DMS153 (cell line): Measurements from ENCODE around the gene IKZF3.
A peak's percentile ranks its signal among the peaks of the same experiment; 100 is the strongest.
"Not testable (repeated sequence)": the region's sequence is repeated elsewhere in the genome, so short reads cannot be mapped to it uniquely, and the experiment has no call there.

Experiments used
- DNase-seq: peaks from one replicate; lab custom pipeline; 2025; lab: John Stamatoyannopoulos, UW

IKZF3 gene

DNA sequence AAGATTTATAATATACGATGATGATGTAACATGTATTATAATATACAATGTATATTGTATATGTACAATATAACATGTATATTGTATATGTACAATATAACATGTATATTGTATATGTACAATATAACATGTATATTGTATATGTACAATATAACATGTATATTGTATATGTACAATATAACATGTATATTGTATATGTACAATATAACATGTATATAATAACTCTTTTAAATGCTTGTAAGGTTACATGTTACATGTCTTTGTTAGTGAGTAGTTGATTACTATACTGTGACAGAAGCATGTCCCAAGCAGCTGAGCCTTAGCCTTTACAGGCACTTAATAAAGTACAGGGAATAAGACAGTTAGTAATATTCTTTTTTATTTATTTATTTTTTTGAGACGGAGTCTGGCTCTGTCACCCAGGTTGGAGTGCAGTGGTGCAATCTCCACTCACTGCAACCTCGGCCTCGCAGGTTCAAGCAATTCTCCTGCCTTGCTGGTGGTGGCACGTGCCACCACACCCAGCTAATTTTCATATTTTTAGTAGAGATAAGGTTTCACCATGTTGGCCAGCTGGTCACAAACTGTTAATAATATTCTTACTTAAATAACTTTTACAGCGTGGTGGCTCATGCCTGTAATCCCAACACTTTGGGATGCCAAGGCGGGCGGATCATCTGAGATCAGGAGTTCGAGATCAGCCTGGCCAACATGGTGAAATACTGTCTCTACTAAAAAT is 8.0 kb downstream of the IKZF3 start:
- DNase-seq: not testable (repeated sequence)

- no peak for DNase-seq
These were observed 9.2 kb downstream of the IKZF3 start for GRCh38 chr17:39854909-39855308.

DNA sequence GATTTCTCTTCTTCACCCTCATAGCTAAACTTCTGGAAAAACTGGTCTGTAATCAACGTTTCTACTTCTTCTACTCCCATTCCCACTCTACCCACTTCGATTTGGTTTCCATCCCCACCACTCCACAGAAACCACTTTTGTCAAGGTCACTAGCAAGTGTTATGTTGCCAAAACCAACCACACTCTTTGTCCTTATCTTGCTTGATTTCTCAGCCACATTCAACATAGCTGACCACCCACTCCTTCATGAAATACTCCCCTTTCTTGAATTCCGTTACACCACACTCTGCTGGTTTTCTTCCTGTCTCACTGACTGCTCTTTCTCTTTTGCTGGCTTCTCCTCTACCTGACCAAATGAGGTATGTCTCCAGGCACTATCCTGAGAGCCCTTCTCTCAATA is 11.9 kb downstream of the IKZF3 start:
- no peak for DNase-seq

- not testable (repeated sequence) for DNase-seq
These were observed 13.9 kb downstream of the IKZF3 start for GRCh38 chr17:39850186-39850585.

DNA sequence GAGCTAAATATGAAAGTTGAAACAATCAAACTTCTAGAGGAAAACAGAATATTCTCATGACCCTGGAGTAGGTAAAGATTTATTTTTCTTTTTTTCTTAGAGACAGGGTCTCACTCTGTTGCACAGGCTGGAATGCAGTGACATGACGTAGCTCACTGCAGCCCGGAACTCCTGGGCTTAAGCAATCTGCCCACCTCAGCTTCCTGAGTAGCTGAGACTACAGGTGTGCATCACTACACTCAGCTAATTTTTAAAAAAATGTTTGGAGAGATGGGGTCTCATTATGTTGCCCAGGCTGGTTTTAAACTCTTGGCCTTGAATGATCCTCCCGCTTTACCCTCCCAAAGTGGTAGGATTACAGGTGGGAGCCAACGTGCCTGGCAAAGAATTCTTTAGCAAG is 15.5 kb downstream of the IKZF3 start:
- DNase-seq: no peak

DNA sequence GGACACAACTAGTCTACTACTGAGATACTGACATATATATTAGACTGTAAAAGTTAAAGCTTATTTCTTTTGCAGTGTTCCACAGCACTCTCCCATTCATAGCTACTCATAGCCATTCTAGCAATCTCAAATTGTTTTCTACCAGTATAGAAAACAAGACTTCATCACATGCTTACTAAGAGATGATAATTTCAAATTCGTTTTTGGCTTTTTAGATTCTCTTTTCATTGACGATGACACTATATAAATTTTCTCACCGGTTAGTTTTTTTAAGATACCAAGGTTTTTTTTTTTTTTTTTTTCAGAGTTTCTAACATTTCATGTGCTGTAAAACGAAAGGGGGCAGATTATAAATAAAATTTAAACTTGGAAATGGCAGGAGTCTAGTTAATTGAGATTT is 17.9 kb downstream of the IKZF3 start:
- DNase-seq: no peak

GRCh38 chr17:39845052-39845846 is 18.9 kb downstream of the IKZF3 start:
- peak; percentile 28 for DNase-seq

- DNase-seq: no peak
These were observed 22.9 kb downstream of the IKZF3 start for GRCh38 chr17:39841134-39841683.

DNA sequence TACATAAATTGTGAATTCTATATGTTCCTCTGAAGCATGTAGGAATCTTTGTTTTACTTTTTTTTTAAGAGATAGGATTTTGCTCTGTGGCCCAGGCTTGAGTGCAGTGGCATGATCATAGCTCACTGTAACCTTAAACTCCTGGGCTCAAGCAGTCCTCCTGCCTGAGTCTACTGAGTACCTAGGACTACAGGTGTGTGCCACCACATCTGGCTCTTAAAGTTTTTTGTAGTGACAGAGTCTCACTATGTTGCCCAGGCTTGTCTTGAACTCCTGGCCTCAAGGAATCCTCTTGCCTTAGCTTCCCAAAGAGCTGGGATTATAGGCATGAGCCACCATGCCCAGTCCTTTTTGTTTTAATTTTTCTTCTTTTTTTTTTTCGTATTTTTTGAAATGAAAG is 25.3 kb downstream of the IKZF3 start:
- no peak for DNase-seq

DNA sequence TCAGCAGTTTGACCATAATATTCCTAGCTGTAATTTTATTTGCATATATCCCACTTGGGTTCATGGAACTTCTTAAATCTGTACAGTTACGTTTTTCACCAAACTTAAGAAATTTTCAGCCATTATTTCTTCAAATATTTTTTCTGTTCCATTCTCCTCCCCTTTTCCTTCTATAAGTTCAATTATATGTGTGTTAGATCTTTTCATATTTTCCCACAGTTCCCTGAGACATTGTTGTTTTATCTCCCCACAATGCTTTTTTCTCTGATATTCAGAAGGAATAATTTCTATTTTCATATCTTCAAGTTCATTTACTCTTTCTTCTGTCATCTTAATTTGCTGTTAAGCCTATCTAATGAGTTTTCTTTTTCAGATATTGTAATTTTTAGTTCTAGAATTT is 26.1 kb downstream of the IKZF3 start:
- no peak for DNase-seq

- DNase-seq: no peak
These were observed 28.0 kb downstream of the IKZF3 start for GRCh38 chr17:39836117-39836516.

DNA sequence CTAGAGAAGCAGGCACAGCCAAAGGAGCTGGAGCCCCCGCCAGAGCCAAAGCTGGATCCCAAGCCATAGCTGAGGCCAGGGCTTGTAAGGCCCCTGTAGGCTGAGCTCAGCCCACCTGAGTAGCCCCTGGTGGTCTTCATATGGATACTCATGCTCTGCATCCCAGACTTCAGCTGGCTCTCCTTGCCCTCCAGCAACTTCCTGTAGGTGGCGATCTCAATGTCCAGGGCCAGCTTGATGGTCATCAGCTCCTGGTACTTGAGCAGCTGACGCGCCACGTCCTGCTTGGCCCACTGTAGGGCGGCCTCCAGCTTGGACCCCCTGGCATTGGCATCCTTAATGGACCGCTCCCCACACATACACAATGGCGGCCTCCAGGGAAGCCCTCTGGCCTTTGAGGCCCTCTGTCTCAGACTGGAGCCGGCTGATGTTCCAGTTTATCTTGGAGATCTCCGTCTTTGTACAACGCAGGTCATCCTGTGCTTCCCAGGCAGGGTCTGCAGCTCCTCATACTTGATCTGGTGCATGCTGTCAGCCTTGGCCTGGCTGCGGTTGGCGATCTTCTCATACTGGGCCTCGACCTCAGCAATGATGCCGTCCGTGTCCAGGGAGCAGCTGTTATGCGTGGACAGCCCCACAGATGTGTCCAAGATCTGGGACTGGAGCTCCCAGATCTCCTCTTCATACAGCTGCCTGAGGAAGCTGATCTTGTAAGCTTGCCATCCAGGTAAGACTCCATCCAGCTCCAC is 28.9 kb downstream of the IKZF3 start:
- no peak for DNase-seq

DNA sequence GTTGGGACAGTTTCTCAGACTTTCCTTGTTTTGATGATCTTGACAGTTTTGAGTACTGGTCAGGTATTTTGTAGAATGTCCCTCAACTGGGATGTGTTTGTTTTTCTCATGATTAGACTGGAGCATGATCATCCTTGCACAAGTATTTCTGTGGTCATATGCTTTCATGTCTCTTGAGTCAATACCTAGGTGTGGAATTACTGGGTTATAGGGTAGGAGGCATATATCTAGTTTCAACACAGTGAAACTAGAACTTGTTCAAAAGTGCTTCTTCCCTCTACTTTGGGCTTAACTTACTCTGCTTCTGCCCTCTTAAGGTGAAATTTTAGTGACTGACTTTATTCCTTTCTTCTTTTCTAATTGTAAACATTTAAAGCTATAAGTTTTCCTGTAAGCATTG is 30.1 kb downstream of the IKZF3 start:
- DNase-seq: no peak

- no peak for DNase-seq
These were observed 32.5 kb downstream of the IKZF3 start for GRCh38 chr17:39831588-39831987.

GRCh38 chr17:39828443-39828842 is 35.7 kb downstream of the IKZF3 start:
- no peak for DNase-seq

- DNase-seq: no peak
These were observed 37.8 kb downstream of the IKZF3 start for GRCh38 chr17:39826334-39826733.

DNA sequence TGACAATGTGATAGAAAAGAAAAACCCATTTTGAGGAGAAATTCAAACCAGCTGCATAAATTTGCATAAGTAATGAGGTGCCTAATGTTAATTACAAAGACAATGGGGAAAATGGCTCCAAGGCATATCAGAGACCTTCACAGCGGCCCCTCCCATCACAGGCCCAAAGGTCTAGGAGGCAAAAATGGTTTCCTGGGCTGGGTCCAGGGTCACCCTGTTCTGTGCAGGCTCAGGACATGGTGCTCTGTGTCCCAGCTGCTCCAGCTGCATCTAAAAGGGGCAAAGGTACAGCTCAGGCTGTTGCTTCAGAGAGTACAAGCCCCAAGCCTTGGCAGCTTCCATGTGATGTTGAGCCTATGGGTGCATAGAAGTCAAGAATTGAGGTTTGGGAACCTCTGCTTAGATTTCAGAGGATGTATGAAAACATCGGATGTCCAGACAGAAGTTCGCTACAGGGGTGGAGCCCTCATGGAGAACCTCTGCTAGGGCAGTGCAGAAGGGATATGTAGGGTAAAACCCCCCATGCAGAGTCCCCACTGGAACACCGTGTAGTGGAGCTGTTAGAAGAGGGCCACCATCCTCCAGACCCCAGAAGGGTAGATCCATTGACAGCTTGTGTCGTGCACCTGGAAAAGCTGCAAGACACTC is 40.6 kb downstream of the IKZF3 start:
- DNase-seq: no peak

- DNase-seq: no peak
These were observed 42.1 kb downstream of the IKZF3 start for GRCh38 chr17:39822051-39822451.

DNA sequence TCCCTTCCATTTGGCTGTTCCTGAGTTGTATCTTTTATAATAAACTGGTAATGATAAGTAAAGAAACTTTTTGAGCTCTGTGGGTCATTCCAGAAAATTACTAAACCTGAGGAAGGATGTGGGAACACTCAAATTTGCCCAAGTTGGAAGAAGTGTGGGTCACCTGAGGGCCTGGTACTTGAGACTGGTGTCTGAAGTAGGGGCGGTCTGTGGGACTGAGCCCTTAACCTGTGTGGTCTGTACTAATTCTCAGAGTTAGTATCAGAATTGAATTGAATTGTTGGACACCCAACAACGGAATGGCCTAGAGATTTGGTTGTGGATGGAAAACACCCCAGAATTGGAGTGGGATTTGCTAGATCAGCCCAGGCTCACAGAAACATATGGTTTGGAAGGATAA is 43.1 kb downstream of the IKZF3 start:
- no peak for DNase-seq

- no peak for DNase-seq
These were observed 43.6 kb downstream of the IKZF3 start for GRCh38 chr17:39820541-39820940.

DNA sequence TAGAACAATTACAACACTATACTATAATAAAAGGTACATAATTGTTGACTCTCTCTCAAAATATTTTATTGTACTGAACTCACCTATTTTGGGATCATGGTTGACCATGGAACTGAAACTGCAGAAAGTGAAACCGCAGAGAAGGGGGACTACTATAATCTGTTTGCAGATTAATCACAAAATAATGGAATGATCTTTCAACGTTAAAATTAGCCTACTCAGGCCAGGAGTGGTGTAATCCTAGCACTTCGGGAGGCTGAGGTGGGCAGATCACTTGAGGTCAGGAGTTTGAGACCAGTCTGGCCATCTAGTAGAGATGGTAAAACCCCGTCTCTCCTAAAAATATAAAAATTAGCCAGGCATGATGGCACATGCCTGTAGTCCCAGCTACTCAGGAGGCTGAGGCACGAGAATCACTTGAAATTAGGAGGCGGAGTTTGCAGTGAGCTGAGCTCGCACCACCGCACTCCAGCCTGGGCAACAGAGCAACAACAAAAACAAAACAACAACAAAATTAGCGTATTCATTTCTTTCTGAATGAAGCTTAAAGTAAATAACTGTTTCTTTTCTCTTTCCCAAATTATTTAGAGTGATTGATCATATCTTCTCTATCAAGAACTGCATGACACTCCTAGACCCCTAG is 45.6 kb downstream of the IKZF3 start:
- no peak for DNase-seq

- no peak for DNase-seq
These were observed 47.8 kb downstream of the IKZF3 start for GRCh38 chr17:39816272-39816671.
